NCI-H460 (cell line): ENCODE data around the gene BIRC7. TPM values are rescaled to one million over a fixed set of nuclear protein-coding genes. Genes with fewer than 3 reads are reported as not detected.
"Not testable (repeated sequence)": the region's sequence is repeated elsewhere in the genome, so short reads cannot be mapped to it uniquely, and the experiment has no call there.

Experiments used
- DNase-seq: peaks from one replicate; pipeline ENCODE4 v3.0.0-alpha.2; 2016; ENCODE audit warnings: low read depth; ENCODE audit errors: extremely low read depth
- total RNA-seq: library from RNA; depleted of rRNA; stranded (reverse); fragments of >200 nt; shearing (Covaris generic); gene quantifications from 2 replicates; pipeline ENCODE4 v1.2.3, GENCODE V29; 2014

Gene BIRC7
- total RNA-seq, 1 experiment from 2014 or later = 0.57 TPM

GRCh38 chr20:63205896-63206295 is 29.8 kb upstream of the BIRC7 start:
- no peak for DNase-seq

GRCh38 chr20:63206878-63207277 is 28.8 kb upstream of the BIRC7 start:
- no peak for DNase-seq

DNA sequence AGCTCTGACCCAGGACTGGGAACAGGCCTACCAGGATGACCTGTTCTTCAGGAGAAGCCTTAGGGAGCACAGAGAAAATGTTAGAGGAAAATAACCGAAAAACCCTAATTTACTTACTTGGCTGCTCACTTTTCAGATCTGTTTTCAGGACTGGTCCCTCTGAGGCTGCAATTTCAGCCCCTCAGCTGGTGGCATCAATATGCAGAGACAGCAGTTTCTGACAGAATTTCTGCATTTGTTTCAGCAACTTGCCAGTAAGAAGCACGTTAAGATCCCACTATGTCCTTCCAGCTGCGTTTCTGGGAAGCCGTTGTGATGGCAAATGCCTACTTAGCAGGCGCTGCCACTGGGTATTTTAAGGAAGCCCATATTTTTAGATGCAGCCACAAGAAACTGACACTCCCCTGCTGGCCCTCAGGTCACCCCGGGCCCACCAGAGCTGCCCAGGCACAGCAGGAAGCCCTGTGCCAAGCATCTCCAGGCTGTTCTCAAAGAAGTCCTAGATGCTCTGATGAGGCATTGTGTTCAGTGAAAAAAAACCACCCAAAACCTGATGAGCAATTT is 27.3 kb upstream of the BIRC7 start:
- DNase-seq = no peak

GRCh38 chr20:63210011-63210605 is 25.6 kb upstream of the BIRC7 start:
- DNase-seq = no peak

DNA sequence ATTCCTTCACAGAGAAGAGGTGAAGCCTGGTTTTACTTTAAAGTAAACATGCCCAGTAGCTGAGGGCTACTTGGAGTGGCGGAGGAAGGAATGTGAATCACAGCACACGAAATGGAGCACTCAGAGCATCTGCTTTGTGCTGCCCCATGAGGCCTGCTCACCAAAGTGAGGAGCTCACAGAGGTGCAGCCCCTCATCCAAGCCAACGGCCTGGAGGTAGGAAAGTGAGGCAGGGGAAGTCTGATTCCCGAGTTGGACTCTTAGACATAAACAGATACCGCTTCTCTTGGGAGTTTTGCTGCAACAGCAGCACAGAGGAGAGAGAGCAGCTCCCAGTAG is 23.3 kb upstream of the BIRC7 start:
- DNase-seq = no peak

DNA sequence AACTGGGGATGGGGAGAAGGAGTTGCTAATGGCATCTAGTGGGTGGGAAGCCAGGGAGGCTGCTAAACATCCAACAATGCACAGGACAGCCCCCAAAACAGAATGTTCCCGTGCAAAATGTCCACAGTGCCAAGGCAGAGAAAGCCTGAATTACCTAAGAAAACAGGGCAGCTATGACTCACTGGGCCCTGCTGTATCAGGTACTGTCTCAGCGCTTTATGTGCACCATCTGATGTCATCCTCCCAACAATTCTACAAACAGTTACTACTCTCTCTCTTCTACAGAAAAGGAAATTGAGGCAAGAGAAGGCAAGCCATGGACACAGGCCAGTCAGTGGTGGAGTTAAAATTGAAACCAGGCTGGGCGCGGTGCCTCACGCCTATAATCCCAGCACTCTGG is 22.9 kb upstream of the BIRC7 start:
- no peak for DNase-seq

GRCh38 chr20:63214514-63214913 is 21.2 kb upstream of the BIRC7 start:
- DNase-seq = no peak

- peak; percentile 59 for DNase-seq
Observed at GRCh38 chr20:63215101-63216040, 20.3 kb upstream of the BIRC7 start.

DNA sequence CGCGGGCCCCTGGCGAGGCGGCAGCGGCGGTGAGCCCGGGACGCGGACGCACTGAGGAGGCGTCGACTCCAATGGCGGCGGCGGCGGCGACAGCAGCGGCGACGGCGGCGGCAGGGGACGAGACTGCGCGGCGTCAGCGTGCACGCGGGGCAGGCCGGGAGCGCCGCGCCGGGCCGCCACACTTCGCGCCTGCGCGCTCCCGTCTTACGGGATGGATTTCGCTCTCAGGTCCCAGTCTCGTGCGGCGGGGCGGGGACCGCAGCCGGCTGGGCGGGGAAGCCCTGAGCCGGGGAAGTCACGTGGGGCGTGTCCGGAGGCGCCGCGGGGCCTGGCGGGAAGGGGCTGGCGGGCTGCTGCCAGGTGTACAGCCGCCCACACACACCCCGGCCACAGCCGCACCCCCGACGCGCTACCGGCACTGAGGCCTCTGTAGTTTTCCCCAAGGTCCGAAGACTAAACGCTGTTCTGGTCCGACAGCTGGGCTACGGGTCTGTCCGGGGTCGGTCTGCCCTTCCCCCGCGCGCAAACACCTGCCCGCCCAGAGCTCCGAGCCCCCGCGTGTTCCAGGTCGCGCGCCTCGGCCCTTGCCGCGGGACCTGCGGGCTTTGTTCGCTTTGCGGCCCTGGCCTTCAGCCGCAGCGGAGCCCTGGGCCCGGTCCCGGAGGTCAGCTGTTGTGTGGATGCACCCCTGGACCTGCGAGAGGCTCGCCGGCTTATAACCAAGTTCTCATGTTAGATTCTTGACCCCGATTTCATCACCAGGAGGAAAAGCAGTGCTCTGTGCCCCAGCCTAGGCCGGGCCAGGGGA is 19.5 kb upstream of the BIRC7 start, which contains the start of gene YTHDF1:
Gene YTHDF1 (minus strand): TSS at position 91 of the 808 bp plus-strand sequence. CDS start 239 bp downstream, outside the sequence.
- peak; percentile 94 for DNase-seq

GRCh38 chr20:63216849-63217471 is 18.7 kb upstream of the BIRC7 start:
- DNase-seq = no peak

DNA sequence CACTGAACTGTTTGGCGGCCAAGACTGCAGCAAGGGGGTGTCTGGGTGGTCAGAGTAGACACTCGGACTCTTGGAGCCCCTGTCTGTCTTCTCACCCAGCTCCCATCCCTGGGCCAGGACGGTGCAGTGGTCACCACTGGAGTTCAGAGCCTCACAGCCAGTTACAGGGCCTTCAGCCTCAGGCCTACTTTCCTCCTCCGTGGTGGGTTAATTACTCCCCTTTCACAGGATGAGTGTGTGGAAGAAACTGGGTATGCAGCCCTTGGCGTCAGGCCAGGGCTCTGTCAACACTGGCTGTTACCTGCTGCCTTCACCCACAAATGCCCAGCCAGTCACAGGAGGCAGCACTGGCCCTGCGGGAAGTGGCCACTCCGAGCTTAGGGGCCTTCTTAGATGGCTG is 18.0 kb upstream of the BIRC7 start:
- no peak for DNase-seq

- DNase-seq = no peak
Observed at GRCh38 chr20:63218701-63219446, 16.8 kb upstream of the BIRC7 start.

- no peak for DNase-seq
Observed at GRCh38 chr20:63219447-63219821, 16.3 kb upstream of the BIRC7 start.

- DNase-seq = no peak
Observed at GRCh38 chr20:63219866-63220521, 15.7 kb upstream of the BIRC7 start.

GRCh38 chr20:63220696-63221399 is 14.9 kb upstream of the BIRC7 start:
- DNase-seq = no peak

DNA sequence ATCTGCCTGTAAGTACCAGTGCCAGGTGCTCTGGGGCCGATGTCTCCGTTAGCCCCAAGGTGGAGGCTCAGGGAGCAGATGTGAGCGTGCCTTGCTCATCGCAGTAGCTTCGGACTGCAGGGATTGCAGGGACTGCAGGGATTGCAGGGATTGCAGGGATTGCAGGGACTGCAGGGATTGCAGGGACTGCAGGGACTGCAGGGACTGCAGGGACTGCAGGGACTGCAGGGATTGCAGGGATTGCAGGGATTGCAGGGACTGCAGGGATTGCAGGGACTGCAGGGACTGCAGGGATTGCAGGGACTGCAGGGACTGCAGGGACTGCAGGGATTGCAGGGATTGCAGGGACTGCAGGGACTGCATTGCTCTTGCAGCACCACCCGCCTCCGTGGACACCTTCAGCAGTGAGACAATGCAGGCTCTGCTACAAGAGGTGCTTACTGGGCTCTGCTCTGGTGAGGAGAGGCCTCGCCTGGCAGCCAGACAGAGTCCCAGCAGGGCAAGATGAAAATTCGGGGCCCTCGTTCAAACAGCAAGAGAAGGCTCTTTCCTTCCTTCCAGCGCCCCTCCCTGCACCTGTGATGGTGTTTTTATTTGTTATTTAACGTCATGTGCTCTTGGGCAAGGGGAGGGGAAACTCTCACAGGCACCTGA is 14.2 kb upstream of the BIRC7 start:
- DNase-seq = not testable (repeated sequence)

- DNase-seq = no peak
Observed at GRCh38 chr20:63222541-63222940, 13.2 kb upstream of the BIRC7 start.
